GM23338 (cell line): ENCODE data around the gene SPR. TPM values are rescaled to one million over a fixed set of nuclear protein-coding genes. Genes with fewer than 3 reads are reported as not detected.
A peak's percentile ranks its signal among the peaks of the same experiment; 100 is the strongest.

Experiments used
- ATAC-seq: fragments of 200-7000 bp; cut with Tn5 transposase; 3 replicates; pipeline ENCODE4 v1.9.1; 2020
- DNase-seq: peaks from one replicate; pipeline ENCODE4 v3.0.0-alpha.2; 2015; ENCODE audit warnings: low spot score
- H2AFZ ChIP-seq: fragments of 200-600 bp; sonication (generic); 2 replicates; pipeline ENCODE4 v1.8.0; 2016; ENCODE audit warnings: antibody characterized with exemption, mild to moderate bottlenecking, moderate library complexity
- H3F3A ChIP-seq: fragments of 200-600 bp; sonication (generic); replicated peaks from 2 replicates; pipeline ENCODE4 v1.8.0; 2017; ENCODE audit warnings: antibody characterized with exemption, mixed run types, low read depth
- H3K27ac ChIP-seq: fragments of 200-600 bp; sonication (generic); 2 replicates; pipeline ENCODE4 v1.6.1; 2016; ENCODE audit warnings: low read depth
- H3K27me3 ChIP-seq: fragments of 200-600 bp; sonication (generic); 2 replicates; pipeline ENCODE4 v1.8.0; 2016; ENCODE audit warnings: mild to moderate bottlenecking, mixed run types, moderate library complexity; ENCODE audit not compliant: insufficient read depth
- H3K36me3 ChIP-seq: fragments of 200-600 bp; sonication (generic); 2 replicates; pipeline ENCODE4 v1.8.0; 2016; ENCODE audit warnings: mild to moderate bottlenecking; ENCODE audit not compliant: insufficient read depth
- H3K4me1 ChIP-seq: fragments of 200-600 bp; sonication (generic); 2 replicates; pipeline ENCODE4 v1.8.0; 2016; ENCODE audit warnings: mild to moderate bottlenecking, moderate library complexity; ENCODE audit not compliant: insufficient read depth
- H3K4me2 ChIP-seq: fragments of 200-600 bp; sonication (generic); 2 replicates; pipeline ENCODE4 v1.7.1; 2017; ENCODE audit warnings: mixed run types
- H3K4me3 ChIP-seq: fragments of 200-600 bp; sonication (generic); 2 replicates; pipeline ENCODE4 v1.6.1; 2016; ENCODE audit warnings: mixed run types
- H3K79me2 ChIP-seq: fragments of 200-600 bp; sonication (generic); replicated peaks from 2 replicates; pipeline ENCODE4 v1.8.0; 2017; ENCODE audit warnings: mild to moderate bottlenecking; ENCODE audit not compliant: insufficient read depth
- H3K9me2 ChIP-seq: fragments of 200-600 bp; sonication (generic); 2 replicates; pipeline ENCODE4 v1.8.0; 2017; ENCODE audit not compliant: insufficient read depth
- H4K20me1 ChIP-seq: fragments of 200-600 bp; sonication (generic); replicated peaks from 2 replicates; pipeline ENCODE4 v1.8.0; 2017; ENCODE audit warnings: mild to moderate bottlenecking; ENCODE audit not compliant: insufficient read depth
- H3K27ac Mint-ChIP-seq: 2 replicates; pipeline ENCODE4 v1.8.0; 2020; ENCODE audit warnings: inconsistent platforms, mild to moderate bottlenecking, moderate library complexity, mixed read lengths
- H3K27me3 Mint-ChIP-seq: 3 replicates; pipeline ENCODE4 v1.8.0; 2022; ENCODE audit warnings: low read depth, mild to moderate bottlenecking, moderate library complexity, mixed read lengths, inconsistent platforms; ENCODE audit not compliant: insufficient read depth, poor library complexity
- H3K36me3 Mint-ChIP-seq: 3 replicates; pipeline ENCODE4 v1.8.0; 2021; ENCODE audit warnings: low read depth, mild to moderate bottlenecking, inconsistent platforms, moderate library complexity, mixed read lengths
- H3K4me1 Mint-ChIP-seq: 3 replicates; pipeline ENCODE4 v1.8.0; 2020; ENCODE audit warnings: mild to moderate bottlenecking, inconsistent platforms, mixed read lengths
- H3K4me3 Mint-ChIP-seq: 3 replicates; pipeline ENCODE4 v1.8.0; 2021; ENCODE audit warnings: moderate library complexity, mild to moderate bottlenecking, inconsistent platforms, mixed read lengths
- H3K9me3 Mint-ChIP-seq: 3 replicates; pipeline ENCODE4 v1.8.0; 2020; ENCODE audit warnings: moderate library complexity, mild to moderate bottlenecking, inconsistent platforms, mixed read lengths
- CREB1 ChIP-seq: fragments of 250-450 bp; sonication (Bioruptor Pico); IDR thresholded peaks from 2 replicates; pipeline ENCODE4 v1.5.0; 2020; ENCODE audit warnings: low read depth, mild to moderate bottlenecking, moderate library complexity
- EZH2 ChIP-seq: fragments of 200-600 bp; sonication (generic); IDR thresholded peaks from one replicate; pipeline ENCODE4 v1.8.0; 2017; ENCODE audit warnings: antibody characterized with exemption, mild to moderate bottlenecking, low read depth; ENCODE audit not compliant: unreplicated experiment
- EZH2phosphoT487 ChIP-seq: fragments of 200-600 bp; sonication (generic); IDR thresholded peaks from one replicate; pipeline ENCODE4 v1.8.1; 2018; ENCODE audit warnings: antibody characterized with exemption; ENCODE audit not compliant: unreplicated experiment
- JUNB ChIP-seq: IDR thresholded peaks from one replicate; pipeline ENCODE4 v1.6.1; 2016; ENCODE audit warnings: antibody characterized with exemption; ENCODE audit not compliant: unreplicated experiment
- NANOG ChIP-seq: IDR thresholded peaks from 2 replicates; pipeline ENCODE4 v1.6.1; 2016; ENCODE audit warnings: antibody characterized with exemption, borderline replicate concordance
- POLR2AphosphoS5 ChIP-seq: IDR thresholded peaks from 2 replicates; pipeline ENCODE4 v1.6.1; 2016; ENCODE audit warnings: antibody characterized with exemption, low read depth
- ZNF331 ChIP-seq: fragments of 250-450 bp; sonication (Bioruptor Pico); IDR thresholded peaks from 2 replicates; pipeline ENCODE4 v1.5.0; 2020; ENCODE audit warnings: low read depth, mild to moderate bottlenecking, moderate library complexity
- ZNF462 ChIP-seq: fragments of 250-450 bp; sonication (Bioruptor Pico); IDR thresholded peaks from 2 replicates; pipeline ENCODE4 v1.5.0; 2020; ENCODE audit warnings: mild to moderate bottlenecking, moderate library complexity
- polyA plus RNA-seq: library from polyadenylated mRNA; unstranded; fragments of >200 nt; fragmentation: Nextera tagmentation; extraction: Ambion mirVana; gene quantifications from 2 replicates; pipeline ENCODE4 v1.2.1, GENCODE V29; 2016
- total RNA-seq: library from RNA; depleted of rRNA; stranded (reverse); fragments of >200 nt; shearing (Covaris generic); gene quantifications from 2 replicates; pipeline ENCODE4 v1.2.3, GENCODE V29; 2014

The SPR gene
- total and polyA plus RNA-seq, 2 experiments from 2014 or later = 10.7 to 15.2 TPM

- Histone ChIP-seq H3K36me3 (no peaks in the 10 kb centered on the region), H4K20me1 (0 out of 2 replicates have a peak, but pooled peaks cover 9% of the 10 kb centered on the region), H3K4me3 (no peak overlapping the region; the same call in 1 of the 2 replicates), H3K27ac (no peak overlapping the region), H3K79me2 (no peaks in the 10 kb centered on the region), H3K4me1 (peaks cover 37% of the 10 kb centered on the region), H3K4me2 (peak overlapping the region; percentile 87; the same call in 1 of the 2 replicates), H3F3A (peaks cover 21% of the 10 kb centered on the region), H3K27me3 (peaks cover 93% of the 10 kb centered on the region), H3K9me2 (no peaks in the 10 kb centered on the region), H2AFZ (no peak overlapping the region)
- peaks cover 4% of the 10 kb centered on the region; the same call in 1 of the 3 replicates for H3K36me3 Mint-ChIP-seq
- ATAC-seq (no peak), DNase-seq (no peak)
- H3K27ac Mint-ChIP-seq = no peak overlapping the region
- peaks cover 18% of the 10 kb centered on the region for H3K4me1 Mint-ChIP-seq
- H3K27me3 Mint-ChIP-seq = no peaks in the 10 kb centered on the region
- H3K9me3 Mint-ChIP-seq = no peaks in the 10 kb centered on the region
- no peak overlapping the region for H3K4me3 Mint-ChIP-seq
- TF ChIP-seq EZH2 = peak; percentile 14
- no peak for TF ChIP-seq ZNF331 (CRISPR knock-in tag)
- TF ChIP-seq ZNF462 = no peak
- no peak for TF ChIP-seq NANOG
- no peak for TF ChIP-seq POLR2AphosphoS5
- TF ChIP-seq EZH2phosphoT487 = no peak
- TF ChIP-seq JUNB = no peak
- TF ChIP-seq CREB1 = no peak
Observed at GRCh38 chr2:72926811-72927465, 39.7 kb downstream of the SPR start.
